Rectal smooth muscle tissue (tissue), 1 donor: ENCODE results near the gene EPN1.

ENCODE experiments used
- H3K27ac ChIP-seq: one replicate; pipeline ENCODE4 v1.7.0; 2013; ENCODE audit warnings: low read depth, low read length, inconsistent platforms
- H3K27me3 ChIP-seq: one replicate; pipeline ENCODE4 v1.7.0; 2013; ENCODE audit warnings: low read length; ENCODE audit not compliant: control insufficient read depth, insufficient read depth
- H3K36me3 ChIP-seq: one replicate; pipeline ENCODE4 v1.7.0; 2013; ENCODE audit warnings: low read length; ENCODE audit not compliant: control insufficient read depth, insufficient read depth
- H3K4me1 ChIP-seq: one replicate; pipeline ENCODE4 v1.7.0; 2013; ENCODE audit warnings: low read length; ENCODE audit not compliant: control insufficient read depth, insufficient read depth
- H3K4me3 ChIP-seq: one replicate; pipeline ENCODE4 v1.7.0; 2013; ENCODE audit warnings: low read length
- H3K9ac ChIP-seq: one replicate; pipeline ENCODE4 v1.7.0; 2013; ENCODE audit warnings: low read length

The EPN1 gene

GRCh38 chr19:55641426-55642152 is 33.4 kb upstream of the EPN1 start:
- Histone ChIP-seq H3K4me1 (peaks cover 22% of the 10 kb centered on the region), H3K9ac (peak overlapping the region; percentile 67), H3K27me3 (no peaks in the 10 kb centered on the region), H3K36me3 (no peaks in the 10 kb centered on the region), H3K27ac (peak overlapping the region; percentile 86), H3K4me3 (peak overlapping the region; percentile 92)

- peak overlapping the region; percentile 45 for H3K9ac ChIP-seq
- H3K4me1 ChIP-seq = peaks cover 25% of the 10 kb centered on the region
These were observed 32.6 kb upstream of the EPN1 start for GRCh38 chr19:55642153-55643002.

GRCh38 chr19:55643003-55643886 is 31.8 kb upstream of the EPN1 start, which contains the start of gene ZNF581:
Gene ZNF581, plus strand, starts transcription at chr19:55643649. Its CDS starts 923 bp downstream, at chr19:55644572.
- Histone ChIP-seq H3K36me3 (no peaks in the 10 kb centered on the region), H3K4me1 (peaks cover 28% of the 10 kb centered on the region), H3K4me3 (peak within 1 kb of the TSS; percentile 92), H3K27me3 (no peaks in the 10 kb centered on the region), H3K27ac (peak within 1 kb of the TSS; percentile 65), H3K9ac (peak within 1 kb of the TSS; percentile 45)

More at GRCh38 chr19:55642153-55643002, 32.6 kb upstream of the EPN1 start:
- no peaks in the 10 kb centered on the region for H3K27me3 ChIP-seq
- H3K36me3 ChIP-seq = no peaks in the 10 kb centered on the region
- H3K4me3 ChIP-seq = peak overlapping the region; percentile 92
- H3K27ac ChIP-seq = peak overlapping the region; percentile 65

- H3K4me1 ChIP-seq = peaks cover 31% of the 10 kb centered on the region
These were observed 31.2 kb upstream of the EPN1 start for GRCh38 chr19:55643887-55644176.

GRCh38 chr19:55644191-55644833 is 30.7 kb upstream of the EPN1 start:
- Histone ChIP-seq H3K27me3 (no peaks in the 10 kb centered on the region), H3K9ac (peak overlapping the region; percentile 0), H3K27ac (peak overlapping the region; percentile 65), H3K4me1 (peaks cover 34% of the 10 kb centered on the region), H3K4me3 (peak overlapping the region; percentile 92), H3K36me3 (no peaks in the 10 kb centered on the region)

More at GRCh38 chr19:55643887-55644176, 31.2 kb upstream of the EPN1 start:
- H3K36me3 ChIP-seq = no peaks in the 10 kb centered on the region
- H3K27ac ChIP-seq = peak overlapping the region; percentile 65
- no peaks in the 10 kb centered on the region for H3K27me3 ChIP-seq
- H3K4me3 ChIP-seq = peak overlapping the region; percentile 92
- H3K9ac ChIP-seq = peak overlapping the region; percentile 0

- Histone ChIP-seq H3K4me3 (no peak overlapping the region), H3K9ac (no peak overlapping the region), H3K27ac (no peak overlapping the region), H3K4me1 (peaks cover 31% of the 10 kb centered on the region), H3K36me3 (no peaks in the 10 kb centered on the region), H3K27me3 (no peaks in the 10 kb centered on the region)
These were observed 30.0 kb upstream of the EPN1 start for GRCh38 chr19:55644842-55645511.

GRCh38 chr19:55645512-55645881 is 29.5 kb upstream of the EPN1 start:
- Histone ChIP-seq H3K36me3 (no peaks in the 10 kb centered on the region), H3K27ac (no peak overlapping the region), H3K27me3 (no peaks in the 10 kb centered on the region), H3K4me1 (peaks cover 26% of the 10 kb centered on the region), H3K9ac (no peak overlapping the region), H3K4me3 (no peak overlapping the region)

- Histone ChIP-seq H3K4me3 (peak overlapping the region; percentile 82), H3K27me3 (no peaks in the 10 kb centered on the region), H3K36me3 (no peaks in the 10 kb centered on the region), H3K27ac (peak overlapping the region; percentile 79), H3K9ac (peak overlapping the region; percentile 38), H3K4me1 (peaks cover 25% of the 10 kb centered on the region)
These were observed 27.9 kb upstream of the EPN1 start for GRCh38 chr19:55646889-55647731.

- H3K27ac ChIP-seq = peak within 1 kb of the TSS; percentile 79
- peaks cover 23% of the 10 kb centered on the region for H3K4me1 ChIP-seq
- peak within 1 kb of the TSS; percentile 38 for H3K9ac ChIP-seq
These were observed 27.1 kb upstream of the EPN1 start, which contains the start of gene CCDC106 for GRCh38 chr19:55647732-55648584. Gene CCDC106, plus strand, starts transcription at chr19:55648212. Its CDS starts 835 bp downstream, at chr19:55649047.

GRCh38 chr19:55648585-55649267 is 26.3 kb upstream of the EPN1 start:
- H3K36me3 ChIP-seq = no peaks in the 10 kb centered on the region
- H3K4me1 ChIP-seq = peaks cover 20% of the 10 kb centered on the region
- peak overlapping the region; percentile 82 for H3K4me3 ChIP-seq
- H3K27me3 ChIP-seq = no peaks in the 10 kb centered on the region
- H3K9ac ChIP-seq = peak overlapping the region; percentile 38
- H3K27ac ChIP-seq = peak overlapping the region; percentile 79

More at GRCh38 chr19:55647732-55648584, 27.1 kb upstream of the EPN1 start, which contains the start of gene CCDC106:
- Histone ChIP-seq H3K4me3 (peak within 1 kb of the TSS; percentile 82), H3K27me3 (no peaks in the 10 kb centered on the region), H3K36me3 (no peaks in the 10 kb centered on the region)
